Measurements from ENCODE around the gene FOXJ1.

- TF ChIP-seq, protein P1, sequence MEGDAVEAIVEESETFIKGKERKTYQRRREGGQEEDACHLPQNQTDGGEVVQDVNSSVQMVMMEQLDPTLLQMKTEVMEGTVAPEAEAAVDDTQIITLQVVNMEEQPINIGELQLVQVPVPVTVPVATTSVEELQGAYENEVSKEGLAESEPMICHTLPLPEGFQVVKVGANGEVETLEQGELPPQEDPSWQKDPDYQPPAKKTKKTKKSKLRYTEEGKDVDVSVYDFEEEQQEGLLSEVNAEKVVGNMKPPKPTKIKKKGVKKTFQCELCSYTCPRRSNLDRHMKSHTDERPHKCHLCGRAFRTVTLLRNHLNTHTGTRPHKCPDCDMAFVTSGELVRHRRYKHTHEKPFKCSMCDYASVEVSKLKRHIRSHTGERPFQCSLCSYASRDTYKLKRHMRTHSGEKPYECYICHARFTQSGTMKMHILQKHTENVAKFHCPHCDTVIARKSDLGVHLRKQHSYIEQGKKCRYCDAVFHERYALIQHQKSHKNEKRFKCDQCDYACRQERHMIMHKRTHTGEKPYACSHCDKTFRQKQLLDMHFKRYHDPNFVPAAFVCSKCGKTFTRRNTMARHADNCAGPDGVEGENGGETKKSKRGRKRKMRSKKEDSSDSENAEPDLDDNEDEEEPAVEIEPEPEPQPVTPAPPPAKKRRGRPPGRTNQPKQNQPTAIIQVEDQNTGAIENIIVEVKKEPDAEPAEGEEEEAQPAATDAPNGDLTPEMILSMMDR (conservative IDR thresholded peaks at IDR 0.05 in 1 of 2, IDR thresholded peaks at IDR 0.05 in 1 of 2; ENCODE audit: extremely low read depth in 1 of 2, insufficient read depth in 1 of 2, low read depth in 1 of 2, low read length in 2 of 2), result no peak
- TF ChIP-seq EZH2 (IDR thresholded peaks at IDR 0.05; ENCODE audit: borderline replicate concordance, low read length), result no peak
Measured at GRCh38 chr17:76166168-76166567, 25.1 kb upstream of the FOXJ1 start.

Data from mammary epithelial cell (primary cell).